ENCODE data around the gene HSPB7. TPM values are rescaled to one million over a fixed set of nuclear protein-coding genes. Genes with fewer than 3 reads are reported as not detected.
"Not testable (repeated sequence)": the region's sequence is repeated elsewhere in the genome, so short reads cannot be mapped to it uniquely, and the experiment has no call there.

The HSPB7 gene
- total RNA-seq, 1 experiment from 2014 or later = not detected

- intact Hi-C loops (cut with micrococcal nuclease; ENCODE audit: unreplicated experiment) = no loop called here
- CTCF ChIA-PET = no interaction called here
- no peak for TF ChIP-seq CTCF (IDR thresholded peaks at IDR 0.05; ENCODE audit: unreplicated experiment)
- Mint-ChIP-seq H3K27me3 (ENCODE audit: unreplicated experiment) (no peaks in the 10 kb centered on the region), H3K27ac (ENCODE audit: unreplicated experiment) (no peak overlapping the region), H3K9me3 (ENCODE audit: low read depth, unreplicated experiment) (no peaks in the 10 kb centered on the region), H3K4me1 (ENCODE audit: low read depth, unreplicated experiment) (no peaks in the 10 kb centered on the region), H3K4me3 (ENCODE audit: low read depth, unreplicated experiment) (no peak overlapping the region), H3K36me3 (ENCODE audit: insufficient read depth, unreplicated experiment) (no peaks in the 10 kb centered on the region)
- no peak for DNase-seq
- no TSS peak for BruUV-seq (replicated peaks)
Observed at GRCh38 chr1:16006010-16006409, 11.8 kb downstream of the HSPB7 start.

- H3K27me3 Mint-ChIP-seq (ENCODE audit: unreplicated experiment) = no peaks in the 10 kb centered on the region
- H3K4me3 Mint-ChIP-seq (ENCODE audit: low read depth, unreplicated experiment) = no peak overlapping the region
- no peak overlapping the region for H3K27ac Mint-ChIP-seq (ENCODE audit: unreplicated experiment)
- intact Hi-C loops (cut with micrococcal nuclease; ENCODE audit: unreplicated experiment) = no loop called here
- CTCF ChIA-PET = no interaction called here
- BruUV-seq (replicated peaks) = no TSS peak
- no peaks in the 10 kb centered on the region for H3K4me1 Mint-ChIP-seq (ENCODE audit: low read depth, unreplicated experiment)
- H3K9me3 Mint-ChIP-seq (ENCODE audit: low read depth, unreplicated experiment) = no peaks in the 10 kb centered on the region
- H3K36me3 Mint-ChIP-seq (ENCODE audit: insufficient read depth, unreplicated experiment) = no peaks in the 10 kb centered on the region
- TF ChIP-seq CTCF (IDR thresholded peaks at IDR 0.05; ENCODE audit: unreplicated experiment) = no peak
- no peak for DNase-seq
Observed at GRCh38 chr1:16005597-16005996, 12.2 kb downstream of the HSPB7 start.

GRCh38 chr1:16001274-16001673 is 16.6 kb downstream of the HSPB7 start:
- DNase-seq; H3K4me3 Mint-ChIP-seq (ENCODE audit: low read depth, unreplicated experiment); H3K27ac Mint-ChIP-seq (ENCODE audit: unreplicated experiment); H3K36me3 Mint-ChIP-seq (ENCODE audit: insufficient read depth, unreplicated experiment); BruUV-seq (replicated peaks); H3K4me1 Mint-ChIP-seq (ENCODE audit: low read depth, unreplicated experiment); H3K9me3 Mint-ChIP-seq (ENCODE audit: low read depth, unreplicated experiment); intact Hi-C loops (cut with micrococcal nuclease; ENCODE audit: unreplicated experiment): not testable (repeated sequence)
- peaks cover 24% of the 10 kb centered on the region for H3K27me3 Mint-ChIP-seq (ENCODE audit: unreplicated experiment)
- CTCF ChIA-PET = interaction anchor here (0.7 kb wide), 1 partner anchor 65 kb away, joined by 4 read pairs; no protein-coding TSS in a partner anchor

GRCh38 chr1:15998929-15999328 is 18.9 kb downstream of the HSPB7 start:
- DNase-seq = no peak
- H3K4me3 Mint-ChIP-seq (ENCODE audit: low read depth, unreplicated experiment) = no peak overlapping the region
- H3K27me3 Mint-ChIP-seq (ENCODE audit: unreplicated experiment) = peaks cover 24% of the 10 kb centered on the region
- H3K36me3 Mint-ChIP-seq (ENCODE audit: insufficient read depth, unreplicated experiment) = no peaks in the 10 kb centered on the region
- CTCF ChIA-PET = no interaction called here
- BruUV-seq (replicated peaks) = no TSS peak
- intact Hi-C loops (cut with micrococcal nuclease; ENCODE audit: unreplicated experiment) = no loop called here
- H3K4me1 Mint-ChIP-seq (ENCODE audit: low read depth, unreplicated experiment) = no peaks in the 10 kb centered on the region
- H3K9me3 Mint-ChIP-seq (ENCODE audit: low read depth, unreplicated experiment) = no peaks in the 10 kb centered on the region
- no peak overlapping the region for H3K27ac Mint-ChIP-seq (ENCODE audit: unreplicated experiment)
- no peak for TF ChIP-seq CTCF (IDR thresholded peaks at IDR 0.05; ENCODE audit: unreplicated experiment)

GRCh38 chr1:15997637-15998280 is 20.1 kb downstream of the HSPB7 start:
- Mint-ChIP-seq H3K4me1 (ENCODE audit: low read depth, unreplicated experiment) (no peaks in the 10 kb centered on the region), H3K9me3 (ENCODE audit: low read depth, unreplicated experiment) (no peaks in the 10 kb centered on the region), H3K36me3 (ENCODE audit: insufficient read depth, unreplicated experiment) (no peaks in the 10 kb centered on the region), H3K4me3 (ENCODE audit: low read depth, unreplicated experiment) (no peak overlapping the region), H3K27ac (ENCODE audit: unreplicated experiment) (no peak overlapping the region), H3K27me3 (ENCODE audit: unreplicated experiment) (peaks cover 24% of the 10 kb centered on the region)
- no peak for DNase-seq
- intact Hi-C loops (cut with micrococcal nuclease; ENCODE audit: unreplicated experiment) = no loop called here
- no TSS peak for BruUV-seq (replicated peaks)
- CTCF ChIA-PET = no interaction called here
- no peak for TF ChIP-seq CTCF (IDR thresholded peaks at IDR 0.05; ENCODE audit: unreplicated experiment)

All from Calu3 (cell line).